Stimulated activated CD4-positive, alpha-beta T cell treated with anti-CD3 and anti-CD28 coated beads, Interleukin-12 subunit alpha, Interleukin-12 subunit beta, amount 100 ng/mL, for 24 hours (primary cell): Measurements from ENCODE around the gene CCER1.
"Not testable (repeated sequence)": the region's sequence is repeated elsewhere in the genome, so short reads cannot be mapped to it uniquely, and the experiment has no call there.

Source experiments
- DNase-seq, 2 experiments: peaks; one replicate each; pipeline ENCODE4 v3.0.0-alpha.2; 2020; ENCODE audit warnings: low read depth in 2 of 2

Gene CCER1, protein sequence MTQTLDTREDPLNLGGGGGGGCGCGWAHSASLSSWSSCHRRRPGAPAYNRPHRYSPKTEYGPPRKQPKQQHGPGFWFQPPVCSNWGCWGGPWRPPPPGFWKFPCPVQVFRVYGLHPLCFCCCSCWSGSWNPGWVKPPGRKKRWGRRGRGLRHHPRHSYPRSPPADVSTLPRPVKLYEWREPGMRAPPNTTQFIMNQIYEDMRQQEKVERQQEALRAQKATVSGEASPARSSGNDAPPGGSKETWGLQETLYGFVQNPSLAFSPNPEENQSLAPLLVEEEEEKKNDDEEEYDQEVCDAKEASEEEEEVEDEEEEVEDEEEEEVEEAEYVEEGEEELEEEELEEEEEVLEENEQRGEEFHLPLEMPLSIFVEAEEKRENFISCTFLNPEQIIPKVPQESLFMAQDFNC

GRCh38 chr12:90954921-90955320 is at the start of gene CCER1:
CCER1 (minus strand) TSS chr12:90955176; CDS start chr12:90954742, 434 bp downstream.
- no peak for DNase-seq

DNA sequence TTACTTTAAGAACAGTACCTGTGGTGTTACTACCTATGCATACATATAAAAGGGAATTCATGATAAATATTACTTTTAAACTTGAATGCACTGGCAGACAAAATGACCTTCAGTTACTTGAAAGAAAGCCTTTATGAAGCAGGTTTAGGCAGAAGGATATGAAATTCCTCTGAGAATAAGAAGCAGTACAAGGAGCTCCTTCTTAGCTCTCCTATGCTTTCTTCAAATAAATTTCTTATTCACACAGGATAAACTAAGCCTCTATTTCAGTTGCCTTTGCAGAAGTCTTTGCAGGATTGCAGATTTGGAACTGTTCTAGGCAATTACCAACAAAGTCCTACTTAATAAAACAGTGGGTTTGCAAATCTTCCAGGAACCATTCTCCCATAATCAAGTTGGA is 48.8 kb upstream of the CCER1 start:
- no peak for DNase-seq

GRCh38 chr12:91001306-91001705 is 46.3 kb upstream of the CCER1 start:
- no peak for DNase-seq

DNA sequence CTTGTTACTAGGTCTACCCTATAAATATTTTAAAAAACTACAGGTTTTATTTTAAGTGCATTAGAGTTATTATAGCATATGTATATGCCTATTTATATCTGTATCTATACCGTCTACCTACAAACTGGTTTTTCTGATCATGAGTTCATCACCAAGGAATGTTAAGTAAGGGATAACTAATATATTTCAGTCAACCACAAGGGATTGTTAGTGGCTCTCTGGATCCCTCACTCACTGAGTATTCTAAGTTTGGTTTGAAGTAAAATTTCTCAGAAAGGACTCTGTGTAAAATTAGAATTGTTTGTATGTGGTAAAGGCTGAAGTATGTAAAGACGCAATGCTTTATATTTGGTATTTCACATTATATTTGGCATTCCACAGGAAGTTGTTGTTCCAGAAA is 45.0 kb upstream of the CCER1 start:
- DNase-seq = no peak

DNA sequence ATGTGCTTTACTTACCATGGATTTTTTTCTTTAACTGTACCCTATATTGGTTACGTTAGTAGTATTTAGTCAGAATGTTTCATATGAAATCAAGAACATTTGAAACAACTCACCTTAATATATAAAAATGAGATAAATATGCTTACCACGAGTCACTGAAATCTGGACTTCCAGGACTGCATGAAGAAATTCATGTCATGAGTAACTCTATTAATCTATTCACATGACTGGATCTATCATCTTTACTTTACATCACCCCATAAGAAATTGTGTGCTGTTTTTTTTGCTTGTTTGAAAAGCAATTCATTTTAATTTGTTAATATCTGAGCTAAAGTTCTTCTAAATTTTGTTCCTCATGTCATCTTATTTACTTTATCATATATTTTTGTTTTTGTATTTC is 44.6 kb upstream of the CCER1 start:
- no peak for DNase-seq

DNA sequence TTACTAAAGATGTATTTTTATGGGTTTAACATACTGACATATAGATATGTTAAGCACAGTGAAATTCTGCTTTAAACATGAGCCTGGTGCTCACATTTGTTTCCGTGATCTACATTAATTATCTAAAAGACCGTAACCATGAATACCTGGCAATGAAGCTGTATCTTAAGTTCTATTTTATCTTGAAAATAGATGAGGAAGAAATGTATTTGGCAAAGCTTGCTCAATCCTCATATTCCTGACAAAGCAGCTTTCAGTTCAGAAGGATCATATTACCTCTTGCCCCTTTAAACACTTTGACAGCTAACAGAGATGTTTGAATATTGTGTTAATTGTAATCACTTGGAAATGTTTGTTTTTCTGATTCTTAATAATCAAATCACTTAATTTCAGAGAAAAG is 40.0 kb upstream of the CCER1 start:
- no peak for DNase-seq

- DNase-seq = no peak
Measured at GRCh38 chr12:90991952-90992465, 37.0 kb upstream of the CCER1 start.

DNA sequence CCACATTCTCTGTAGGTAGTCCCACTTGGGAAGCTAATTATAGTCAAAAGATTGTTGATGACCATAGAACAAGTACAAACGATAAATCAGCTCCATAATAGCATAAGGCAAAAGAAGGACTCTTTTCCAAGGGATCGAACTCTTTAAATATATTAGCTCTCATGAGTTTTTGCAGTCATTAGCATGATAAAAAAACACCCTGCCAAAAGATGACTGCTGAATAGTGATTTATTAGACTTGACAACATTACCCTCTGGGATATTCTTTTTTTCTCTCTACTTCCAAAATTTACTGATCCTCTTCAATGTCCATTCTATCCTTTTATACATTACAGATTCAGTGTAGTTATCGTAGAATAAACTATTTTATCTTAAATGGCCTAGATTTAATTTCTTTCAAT is 35.6 kb upstream of the CCER1 start:
- no peak for DNase-seq

- no peak for DNase-seq
Measured at GRCh38 chr12:90989686-90990111, 34.7 kb upstream of the CCER1 start.

DNA sequence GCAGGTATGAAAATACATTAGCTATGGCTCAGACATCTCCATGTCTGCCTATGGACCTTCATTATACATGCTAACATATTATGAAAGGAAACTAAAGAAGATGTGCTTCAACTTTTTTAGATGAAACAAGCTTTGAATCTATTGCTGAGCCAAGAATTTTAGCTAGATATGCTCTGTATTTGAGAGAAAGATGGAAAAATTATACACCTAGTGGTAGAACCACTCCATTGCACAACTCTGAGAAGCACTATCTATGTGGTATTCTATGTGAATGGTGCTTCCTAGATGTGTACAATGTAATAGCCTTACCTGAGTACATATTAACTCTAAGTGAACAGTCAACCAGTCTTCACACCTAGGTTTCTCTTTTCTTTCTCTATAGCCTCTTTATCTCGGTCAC is 32.5 kb upstream of the CCER1 start:
- DNase-seq = no peak

DNA sequence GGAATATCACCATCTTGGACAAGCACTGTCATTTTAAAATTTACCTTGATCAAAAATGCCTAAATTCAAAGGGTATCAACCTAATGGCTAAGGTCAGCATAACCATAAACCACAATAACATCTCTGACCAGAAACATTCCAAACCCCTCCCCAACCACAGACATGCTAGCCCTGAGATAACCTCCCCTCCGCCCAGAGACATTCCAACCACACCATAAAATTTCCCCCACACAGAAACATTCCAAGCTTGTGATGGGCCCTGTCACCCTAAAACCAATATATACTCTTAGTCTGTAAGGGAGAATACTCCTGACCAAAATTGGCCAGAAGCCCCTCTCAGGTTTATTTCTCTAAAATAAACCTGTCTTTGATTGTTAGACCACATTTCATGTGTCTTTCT is 32.1 kb upstream of the CCER1 start:
- DNase-seq = no peak

- DNase-seq = not testable (repeated sequence)
Measured at GRCh38 chr12:90985331-90985730, 30.4 kb upstream of the CCER1 start.

GRCh38 chr12:90984114-90984513 is 29.1 kb upstream of the CCER1 start:
- no peak for DNase-seq

DNA sequence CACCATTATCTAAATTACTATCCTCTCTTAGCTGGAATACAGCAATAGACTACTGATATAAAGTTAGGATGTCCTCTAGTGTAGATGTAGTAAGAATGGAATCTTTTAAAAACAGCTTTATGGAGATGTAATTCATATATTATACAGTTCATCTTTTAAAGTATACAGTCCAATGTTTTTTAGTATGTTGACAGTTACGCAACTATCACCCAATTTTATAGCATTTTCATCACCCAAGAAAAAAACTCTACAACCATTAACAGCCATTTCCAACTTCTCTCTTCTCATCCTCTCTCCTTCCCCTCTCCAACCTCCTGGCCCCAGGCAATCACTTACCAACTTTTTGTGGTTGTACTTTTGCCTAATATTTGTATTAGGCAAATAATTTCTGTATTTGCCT is 27.2 kb upstream of the CCER1 start:
- no peak for DNase-seq

DNA sequence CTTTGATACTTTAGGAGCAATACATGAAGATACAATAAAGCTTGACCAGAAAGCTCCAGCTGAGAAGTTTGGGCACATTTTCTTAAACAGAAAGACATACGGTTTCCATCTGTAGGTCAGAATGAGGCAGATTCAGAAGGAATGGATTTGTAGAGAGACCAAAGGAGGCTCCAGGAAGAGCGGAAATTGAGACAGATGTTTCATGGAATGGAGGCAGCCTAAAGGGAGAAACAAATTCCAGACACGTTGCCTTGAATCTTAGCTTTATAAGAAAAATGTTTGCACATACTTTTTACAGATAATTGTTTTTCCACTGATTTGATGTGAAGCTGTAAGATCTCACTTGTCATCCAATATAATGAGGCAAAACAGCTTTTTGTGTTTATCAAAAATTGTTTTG is 25.0 kb upstream of the CCER1 start:
- no peak for DNase-seq

DNA sequence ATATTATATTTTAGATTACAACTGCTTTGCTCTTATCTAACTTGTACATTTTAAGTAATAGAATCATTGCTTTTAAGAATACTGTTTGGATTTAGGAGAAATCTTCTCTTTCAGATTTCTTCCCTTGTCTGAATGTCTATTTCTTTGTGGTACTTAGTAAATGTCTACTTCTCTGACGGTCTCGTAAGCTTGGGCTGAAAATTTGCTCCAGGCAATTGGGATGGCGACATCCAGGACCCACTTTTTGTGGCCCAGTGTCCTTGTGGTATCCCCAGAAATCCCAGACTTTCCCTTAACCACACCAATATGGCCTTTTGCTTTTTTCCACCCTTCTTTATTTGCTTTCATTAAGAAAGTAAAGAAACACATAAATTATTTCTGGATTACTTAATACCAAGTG is 24.0 kb upstream of the CCER1 start:
- no peak for DNase-seq

DNA sequence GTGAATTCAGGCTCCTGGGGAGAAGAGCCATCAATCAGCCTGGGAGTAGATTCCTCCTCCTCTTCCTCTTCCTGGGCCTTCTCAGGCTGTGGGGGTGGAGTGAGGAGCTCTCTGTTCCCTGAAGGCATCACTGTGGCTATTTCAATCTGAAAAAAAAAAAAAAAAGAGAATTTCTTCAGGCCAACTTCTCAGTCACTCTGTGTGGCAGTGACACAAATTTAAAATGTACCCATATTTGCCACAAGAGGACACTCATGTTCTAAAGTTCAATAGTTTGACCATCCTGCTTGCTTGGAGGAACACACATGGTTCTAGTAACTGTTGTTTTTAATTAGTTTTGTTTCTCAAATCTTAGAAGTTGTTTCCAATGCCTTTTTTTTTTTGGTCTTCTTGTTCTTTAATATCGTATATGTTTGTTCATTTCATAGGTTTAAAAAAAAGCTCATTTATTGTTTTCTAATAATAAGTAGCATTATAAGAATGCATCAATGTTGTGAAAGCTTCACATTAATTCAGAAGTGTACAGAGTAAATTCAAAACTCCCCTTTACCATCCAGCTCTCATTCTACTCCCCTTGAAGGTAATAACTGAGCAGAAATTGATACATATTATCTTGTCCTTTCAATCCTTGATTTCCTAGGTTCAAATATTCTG is 23.3 kb upstream of the CCER1 start:
- no peak for DNase-seq

DNA sequence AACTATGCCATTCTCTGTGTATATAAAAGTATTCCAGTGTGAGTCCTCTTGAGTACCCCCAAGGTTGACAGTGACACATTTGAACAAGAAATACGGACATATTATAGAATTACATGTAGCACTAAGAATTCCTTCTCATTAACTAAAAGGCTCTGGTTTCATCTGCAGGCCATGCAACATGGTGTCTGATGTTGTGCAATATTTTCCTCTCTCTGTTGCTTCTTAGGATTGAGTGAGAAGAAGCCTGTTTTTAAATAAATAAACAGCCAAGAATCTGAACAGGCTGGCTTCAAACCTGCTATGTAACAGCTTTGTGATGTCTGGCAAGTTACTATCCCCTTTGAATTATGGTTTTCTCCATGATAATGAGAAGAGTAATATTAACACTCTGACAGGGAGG is 22.2 kb upstream of the CCER1 start:
- no peak for DNase-seq

DNA sequence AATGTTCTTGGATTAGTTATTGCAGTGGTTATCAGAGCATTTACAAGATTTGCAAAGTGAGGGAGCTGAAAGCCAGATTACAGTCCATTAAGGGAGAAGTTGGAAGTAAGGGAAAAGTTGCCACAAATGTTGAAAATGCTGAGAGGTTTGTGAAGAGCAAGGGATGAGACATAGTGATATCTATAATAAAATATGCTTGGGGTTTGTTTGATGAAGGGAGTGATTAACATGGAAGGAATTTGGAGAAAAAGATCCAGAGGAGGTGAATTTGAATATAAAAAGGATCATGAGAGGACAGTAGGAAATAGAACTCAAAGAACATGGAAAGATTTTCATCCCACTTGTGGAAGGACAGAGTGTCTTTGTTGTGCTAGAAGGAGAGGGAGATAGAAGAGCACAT is 19.3 kb upstream of the CCER1 start:
- DNase-seq = no peak

- DNase-seq = no peak
Measured at GRCh38 chr12:90972226-90972625, 17.2 kb upstream of the CCER1 start.

DNA sequence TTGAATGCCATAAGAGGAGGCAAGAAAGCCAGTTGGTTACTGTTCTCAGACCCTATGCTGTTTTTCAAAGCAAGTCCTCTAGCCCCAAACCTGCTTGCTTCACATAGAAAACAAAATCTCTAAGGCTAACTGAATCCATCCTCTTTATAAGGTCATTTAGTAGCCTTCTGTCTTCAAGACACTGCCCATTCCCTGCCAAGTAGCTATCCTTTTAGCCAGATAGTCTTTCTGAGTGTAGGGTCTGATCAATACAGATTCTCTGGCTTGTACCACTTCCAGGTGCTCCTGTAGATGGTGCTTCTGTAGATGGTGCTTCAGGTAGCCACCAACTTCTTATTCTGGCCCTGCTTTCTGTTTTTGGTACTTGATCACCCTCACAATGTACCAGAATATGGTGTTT is 15.9 kb upstream of the CCER1 start:
- DNase-seq = no peak

DNA sequence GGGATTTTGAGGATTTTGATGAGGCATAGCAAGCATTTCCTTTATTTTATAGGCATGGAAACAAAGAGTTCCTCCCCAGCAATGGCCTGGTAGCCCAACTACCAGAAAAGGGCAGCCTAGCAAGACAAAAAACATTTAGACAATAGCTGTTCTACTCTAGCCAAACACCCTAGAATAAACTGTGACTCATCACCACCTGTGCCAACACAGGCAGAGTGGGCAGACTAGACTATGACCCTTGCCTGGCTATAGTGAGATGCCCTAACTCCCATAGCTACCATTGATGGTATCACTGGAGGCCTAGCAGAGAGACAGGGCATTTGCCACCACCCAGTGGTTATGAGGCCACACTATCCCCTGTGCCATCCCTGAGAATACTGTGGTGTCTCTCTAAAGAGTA is 15.5 kb upstream of the CCER1 start:
- DNase-seq = no peak

DNA sequence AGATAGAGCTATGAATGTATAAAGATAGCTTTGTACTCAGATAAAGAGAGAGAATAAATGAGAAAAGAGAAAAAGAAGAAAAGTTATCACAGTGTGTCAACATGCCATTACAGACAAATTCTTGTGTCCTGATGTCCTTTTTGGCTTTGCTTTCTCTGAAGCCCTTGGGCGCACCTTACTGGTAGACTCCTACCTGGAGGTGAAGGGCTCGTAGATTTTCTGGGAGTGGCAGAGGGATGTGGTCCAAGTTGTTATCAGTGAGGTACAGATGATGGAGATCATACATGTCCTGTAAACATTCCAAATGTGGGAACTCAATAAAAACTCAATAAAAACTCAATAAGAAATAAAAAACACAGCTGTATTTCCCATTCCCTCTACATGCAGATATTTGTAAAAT is 14.9 kb upstream of the CCER1 start:
- DNase-seq = no peak
